Progenitor cell of endocrine pancreas (in vitro differentiated cells): ENCODE results near the gene SYT2. TPM values are rescaled to one million over a fixed set of nuclear protein-coding genes. Genes with fewer than 3 reads are reported as not detected.

Source experiments
- DNase-seq: peaks from one replicate; pipeline ENCODE4 v3.0.0; 2021; ENCODE audit warnings: low spot score; ENCODE audit not compliant: unreplicated experiment
- H3K27ac Mint-ChIP-seq: 2 replicates; pipeline ENCODE4 v1.8.0; 2021; ENCODE audit warnings: mild to moderate bottlenecking, moderate library complexity, mixed read lengths
- H3K27me3 Mint-ChIP-seq: 2 replicates; pipeline ENCODE4 v1.8.0; 2021; ENCODE audit warnings: mixed read lengths
- H3K36me3 Mint-ChIP-seq: 2 replicates; pipeline ENCODE4 v1.8.0; 2022; ENCODE audit warnings: mixed read lengths; ENCODE audit not compliant: insufficient read depth
- H3K4me1 Mint-ChIP-seq: 2 replicates; pipeline ENCODE4 v1.8.0; 2021; ENCODE audit warnings: low read depth, mixed read lengths
- H3K4me3 Mint-ChIP-seq: 2 replicates; pipeline ENCODE4 v1.8.0; 2021; ENCODE audit warnings: low read depth, mild to moderate bottlenecking, moderate library complexity, mixed read lengths
- H3K9me3 Mint-ChIP-seq: 2 replicates; pipeline ENCODE4 v1.8.0; 2021; ENCODE audit warnings: low read depth, mixed read lengths
- total RNA-seq: library from RNA; stranded (reverse); gene quantifications from 2 replicates; pipeline ENCODE4 v1.2.1, GENCODE V29; 2021
- TF ChIP-seq, protein P1 (sequence below): fragments of 200-600 bp; sonication (generic); IDR thresholded peaks from one replicate; pipeline ENCODE4 v1.5.0; 2021; ENCODE audit warnings: antibody characterized with exemption, mild to moderate bottlenecking; ENCODE audit not compliant: unreplicated experiment

Gene SYT2
- total RNA-seq, 1 donor from 2014 or later = 1.8 TPM

DNA sequence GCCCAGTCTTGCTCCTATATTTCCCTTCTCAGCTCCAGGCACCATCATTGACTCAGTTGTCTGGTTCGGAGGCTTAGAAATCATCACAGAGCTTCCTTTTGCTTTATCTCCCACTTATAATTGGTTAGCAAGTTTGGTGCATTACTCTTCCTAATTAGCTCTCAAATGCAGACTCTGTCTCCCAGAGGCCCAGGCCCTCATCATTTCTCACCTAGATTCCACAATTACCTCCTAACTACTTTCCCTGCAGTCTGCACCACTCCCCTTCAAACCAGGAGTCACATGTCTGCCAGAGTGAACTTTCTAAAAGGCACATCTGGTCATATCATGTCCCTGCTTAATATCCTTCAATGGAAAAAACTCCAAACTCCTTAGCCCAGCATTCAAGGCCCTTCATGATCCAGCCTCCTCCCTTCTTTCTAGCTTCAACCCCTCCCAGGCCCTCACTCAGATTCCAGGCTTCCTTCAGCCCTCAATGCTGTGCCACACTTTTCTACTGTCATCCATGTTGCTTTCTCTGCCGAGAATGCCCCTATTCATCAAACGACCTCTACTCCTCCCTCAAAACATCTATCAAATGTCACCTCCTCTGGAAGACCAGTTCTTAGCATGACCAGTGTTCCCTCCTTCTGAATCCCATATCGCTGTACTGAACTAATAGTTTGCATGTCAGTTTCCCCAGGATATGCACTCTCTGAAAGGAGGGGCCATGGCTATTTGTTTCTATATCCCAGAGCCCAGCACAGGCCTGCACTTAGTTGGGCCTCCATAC lies 30.7 kb downstream of the SYT2 start:
- Mint-ChIP-seq H3K27ac (no peak overlapping the region), H3K4me3 (no peak overlapping the region), H3K27me3 (peaks cover 23% of the 10 kb centered on the region), H3K4me1 (peaks cover 6% of the 10 kb centered on the region), H3K36me3 (no peaks in the 10 kb centered on the region), H3K9me3 (no peaks in the 10 kb centered on the region)
- no peak for DNase-seq
- TF ChIP-seq, protein P1, sequence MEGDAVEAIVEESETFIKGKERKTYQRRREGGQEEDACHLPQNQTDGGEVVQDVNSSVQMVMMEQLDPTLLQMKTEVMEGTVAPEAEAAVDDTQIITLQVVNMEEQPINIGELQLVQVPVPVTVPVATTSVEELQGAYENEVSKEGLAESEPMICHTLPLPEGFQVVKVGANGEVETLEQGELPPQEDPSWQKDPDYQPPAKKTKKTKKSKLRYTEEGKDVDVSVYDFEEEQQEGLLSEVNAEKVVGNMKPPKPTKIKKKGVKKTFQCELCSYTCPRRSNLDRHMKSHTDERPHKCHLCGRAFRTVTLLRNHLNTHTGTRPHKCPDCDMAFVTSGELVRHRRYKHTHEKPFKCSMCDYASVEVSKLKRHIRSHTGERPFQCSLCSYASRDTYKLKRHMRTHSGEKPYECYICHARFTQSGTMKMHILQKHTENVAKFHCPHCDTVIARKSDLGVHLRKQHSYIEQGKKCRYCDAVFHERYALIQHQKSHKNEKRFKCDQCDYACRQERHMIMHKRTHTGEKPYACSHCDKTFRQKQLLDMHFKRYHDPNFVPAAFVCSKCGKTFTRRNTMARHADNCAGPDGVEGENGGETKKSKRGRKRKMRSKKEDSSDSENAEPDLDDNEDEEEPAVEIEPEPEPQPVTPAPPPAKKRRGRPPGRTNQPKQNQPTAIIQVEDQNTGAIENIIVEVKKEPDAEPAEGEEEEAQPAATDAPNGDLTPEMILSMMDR = no peak

DNA sequence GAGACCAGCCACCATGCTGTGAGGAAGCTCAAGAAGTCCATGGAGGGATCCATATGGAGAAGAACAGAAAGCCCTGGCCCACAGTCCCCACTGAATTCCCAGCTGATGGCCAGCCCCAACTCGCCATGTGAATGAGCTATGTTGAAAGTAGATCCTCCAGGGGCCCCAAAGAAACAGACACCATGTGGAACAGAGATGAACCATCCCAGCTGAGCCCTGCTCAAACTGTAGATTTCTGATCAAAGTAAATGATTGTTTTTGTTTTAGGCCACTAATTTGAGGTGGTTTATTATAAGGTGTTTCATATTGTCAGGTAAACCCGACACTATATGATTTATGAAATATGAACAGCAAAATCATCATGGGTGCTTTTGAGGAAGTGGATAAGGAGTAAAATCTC lies 32.8 kb downstream of the SYT2 start:
- DNase-seq = no peak
- H3K36me3 Mint-ChIP-seq = no peaks in the 10 kb centered on the region
- H3K27me3 Mint-ChIP-seq = peaks cover 29% of the 10 kb centered on the region
- TF ChIP-seq, protein P1 = no peak
- H3K27ac Mint-ChIP-seq = no peak overlapping the region
- no peak overlapping the region for H3K4me3 Mint-ChIP-seq
- H3K4me1 Mint-ChIP-seq = no peaks in the 10 kb centered on the region
- H3K9me3 Mint-ChIP-seq = peaks cover under 1% of the 10 kb centered on the region

DNA sequence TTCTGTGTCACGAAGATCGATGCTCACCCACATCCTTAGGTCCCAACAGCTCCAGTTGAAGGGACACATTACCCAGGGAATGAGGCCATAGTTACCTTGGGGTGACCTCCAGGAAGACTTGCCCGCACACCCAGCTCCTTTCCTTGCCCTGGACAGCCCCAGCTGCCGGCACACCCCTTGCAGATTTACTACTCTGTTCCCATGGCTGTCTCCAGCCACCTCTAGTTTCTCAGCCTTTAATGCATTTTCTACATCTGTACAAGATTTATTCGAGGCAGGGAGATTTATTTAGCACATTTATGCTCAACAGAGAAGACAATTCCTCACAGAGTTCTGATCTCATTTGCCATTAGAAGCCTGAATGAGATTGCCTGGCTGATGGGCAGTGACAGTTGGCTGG lies 36.7 kb downstream of the SYT2 start:
- Mint-ChIP-seq H3K27ac (no peak overlapping the region), H3K4me3 (no peak overlapping the region), H3K9me3 (peaks cover 2% of the 10 kb centered on the region), H3K27me3 (peaks cover 18% of the 10 kb centered on the region), H3K4me1 (no peaks in the 10 kb centered on the region), H3K36me3 (no peaks in the 10 kb centered on the region)
- TF ChIP-seq, protein P1 = no peak
- no peak for DNase-seq

DNA sequence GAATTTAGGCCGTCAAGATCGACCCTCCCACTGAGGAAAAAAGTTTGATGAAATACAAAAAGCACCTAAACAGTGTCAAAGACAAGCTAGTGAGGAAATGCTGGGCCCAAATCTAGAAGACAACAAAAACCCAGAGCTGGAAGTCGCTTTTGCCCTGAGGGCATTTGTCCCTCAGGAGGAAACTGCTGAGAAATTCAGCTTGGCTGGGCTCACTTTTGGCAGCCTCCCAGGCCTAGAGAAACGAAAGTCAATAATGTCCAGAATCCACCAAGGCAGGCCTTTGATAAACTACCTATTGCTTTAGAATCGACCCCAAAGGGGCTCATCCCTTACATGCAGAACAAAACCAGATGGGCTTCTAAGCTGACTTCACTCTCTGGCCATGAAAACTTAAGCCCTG lies 38.9 kb downstream of the SYT2 start:
- no peaks in the 10 kb centered on the region for H3K36me3 Mint-ChIP-seq
- peaks cover 10% of the 10 kb centered on the region for H3K27me3 Mint-ChIP-seq
- no peak for DNase-seq
- TF ChIP-seq, protein P1 = no peak
- H3K4me3 Mint-ChIP-seq = no peak overlapping the region
- H3K9me3 Mint-ChIP-seq = peaks cover 2% of the 10 kb centered on the region
- H3K4me1 Mint-ChIP-seq = no peaks in the 10 kb centered on the region
- H3K27ac Mint-ChIP-seq = no peak overlapping the region

DNA sequence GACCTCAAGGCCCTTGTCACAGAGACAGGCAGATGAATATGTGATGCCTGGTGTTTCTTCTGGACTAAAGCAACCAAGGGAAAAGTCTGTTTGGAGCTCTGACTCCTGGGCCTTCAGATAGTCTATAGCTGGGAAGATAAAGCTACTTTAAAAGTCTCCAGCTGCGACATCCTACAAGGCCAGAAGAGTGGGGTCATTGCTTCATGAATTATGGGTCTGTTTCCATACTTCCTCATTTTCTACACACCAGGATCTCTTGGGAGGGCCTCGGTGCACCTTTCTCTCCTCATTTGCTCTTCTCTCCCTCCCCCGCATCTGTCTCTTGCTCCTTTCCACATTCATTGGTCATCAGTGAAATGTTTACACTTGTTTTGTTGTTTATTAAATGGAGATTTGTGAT lies 44.8 kb downstream of the SYT2 start:
- Mint-ChIP-seq H3K9me3 (no peaks in the 10 kb centered on the region), H3K27ac (no peak overlapping the region), H3K27me3 (peaks cover 30% of the 10 kb centered on the region), H3K4me3 (no peak overlapping the region), H3K36me3 (no peaks in the 10 kb centered on the region), H3K4me1 (peaks cover 1% of the 10 kb centered on the region)
- DNase-seq = no peak
- TF ChIP-seq, protein P1 = no peak
